NCI-H2227 treated with DMSO at 0.1 percent for 48 hours (cell line): ENCODE results near the gene NEU2.
"Not testable (repeated sequence)": the region's sequence is repeated elsewhere in the genome, so short reads cannot be mapped to it uniquely, and the experiment has no call there.

Experiments
- DNase-seq: peaks from one replicate; lab custom pipeline; 2025; lab: John Stamatoyannopoulos, UW

Gene NEU2

GRCh38 chr2:233035426-233036161, 3.1 kb downstream of the NEU2 start:
- DNase-seq, result no peak

- no peak for DNase-seq
Measured at GRCh38 chr2:233036162-233036838, 3.8 kb downstream of the NEU2 start.

GRCh38 chr2:233037078-233037477, 4.6 kb downstream of the NEU2 start:
- no peak for DNase-seq

GRCh38 chr2:233039212-233039845, 6.9 kb downstream of the NEU2 start:
- DNase-seq, result no peak

GRCh38 chr2:233039846-233040530, 7.5 kb downstream of the NEU2 start:
- DNase-seq, result no peak

- no peak for DNase-seq
Measured at GRCh38 chr2:233040571-233040970, 8.1 kb downstream of the NEU2 start.

GRCh38 chr2:233041722-233042323, 9.4 kb downstream of the NEU2 start:
- no peak for DNase-seq

- no peak for DNase-seq
Measured at GRCh38 chr2:233042549-233042948, 10.1 kb downstream of the NEU2 start.

GRCh38 chr2:233044974-233045605, 12.6 kb downstream of the NEU2 start:
- no peak for DNase-seq

- no peak for DNase-seq
Measured at GRCh38 chr2:233047206-233047605, 14.7 kb downstream of the NEU2 start.

- no peak for DNase-seq
Measured at GRCh38 chr2:233047667-233048066, 15.2 kb downstream of the NEU2 start.

GRCh38 chr2:233048569-233049193, 16.2 kb downstream of the NEU2 start:
- no peak for DNase-seq

GRCh38 chr2:233049194-233049761, 16.8 kb downstream of the NEU2 start:
- no peak for DNase-seq

GRCh38 chr2:233051241-233052149, 19.0 kb downstream of the NEU2 start:
- no peak for DNase-seq

- DNase-seq, result not testable (repeated sequence)
Measured at GRCh38 chr2:233052517-233052916, 20.0 kb downstream of the NEU2 start.

- DNase-seq, result no peak
Measured at GRCh38 chr2:233053928-233054784, 21.7 kb downstream of the NEU2 start.

GRCh38 chr2:233055362-233055761, 22.9 kb downstream of the NEU2 start:
- no peak for DNase-seq

- DNase-seq, result no peak
Measured at GRCh38 chr2:233056961-233057605, 24.6 kb downstream of the NEU2 start.
